GM19239 (cell line): ENCODE results near the gene KCTD4.
"Not testable (repeated sequence)": the region's sequence is repeated elsewhere in the genome, so short reads cannot be mapped to it uniquely, and the experiment has no call there.

Experiments
- DNase-seq: peaks from one replicate; pipeline ENCODE4 v3.0.0; 2011; ENCODE audit warnings: low spot score; ENCODE audit not compliant: insufficient read length
- FAIRE-seq: peaks from 2 replicates; lab custom pipeline; 2011; peaks lifted over from hg19 to GRCh38; lab: Jason Lieb, UNC

Gene KCTD4

GRCh38 chr13:45200701-45201232, at the start of gene KCTD4:
Gene KCTD4 (minus strand): TSS chr13:45201045. CDS start chr13:45194567, 6,478 bp downstream.
- DNase-seq, result no peak

GRCh38 chr13:45249662-45250061, 48.8 kb upstream of the KCTD4 start:
- no peak for DNase-seq
- FAIRE-seq, result no peak

More at GRCh38 chr13:45200701-45201232, at the start of gene KCTD4:
- FAIRE-seq, result no peak

- not testable (repeated sequence) for FAIRE-seq, DNase-seq
Measured at GRCh38 chr13:45244736-45245135, 43.9 kb upstream of the KCTD4 start.

GRCh38 chr13:45243077-45243476, 42.2 kb upstream of the KCTD4 start:
- FAIRE-seq (no peak), DNase-seq (no peak)

GRCh38 chr13:45242524-45242923, 41.7 kb upstream of the KCTD4 start:
- no peak for FAIRE-seq
- no peak for DNase-seq

GRCh38 chr13:45242070-45242469, 41.2 kb upstream of the KCTD4 start:
- DNase-seq (no peak), FAIRE-seq (no peak)

GRCh38 chr13:45240143-45240542, 39.3 kb upstream of the KCTD4 start:
- DNase-seq (no peak), FAIRE-seq (no peak)

- DNase-seq (no peak), FAIRE-seq (no peak)
Measured at GRCh38 chr13:45238945-45239795, 38.3 kb upstream of the KCTD4 start.

GRCh38 chr13:45232591-45232990, 31.7 kb upstream of the KCTD4 start:
- FAIRE-seq (no peak), DNase-seq (no peak)

GRCh38 chr13:45231722-45232121, 30.9 kb upstream of the KCTD4 start:
- no peak for DNase-seq
- peak; percentile 39 for FAIRE-seq

GRCh38 chr13:45231305-45231704, 30.5 kb upstream of the KCTD4 start:
- FAIRE-seq, result no peak
- DNase-seq, result no peak

- DNase-seq (no peak), FAIRE-seq (no peak)
Measured at GRCh38 chr13:45229172-45229571, 28.3 kb upstream of the KCTD4 start.

- no peak for FAIRE-seq
- no peak for DNase-seq
Measured at GRCh38 chr13:45228002-45228401, 27.2 kb upstream of the KCTD4 start.

GRCh38 chr13:45226024-45226423, 25.2 kb upstream of the KCTD4 start:
- no peak for FAIRE-seq
- DNase-seq, result no peak

- FAIRE-seq, result no peak
- no peak for DNase-seq
Measured at GRCh38 chr13:45225370-45225769, 24.5 kb upstream of the KCTD4 start.

GRCh38 chr13:45224176-45224575, 23.3 kb upstream of the KCTD4 start:
- DNase-seq (no peak), FAIRE-seq (no peak)

GRCh38 chr13:45222919-45223318, 22.1 kb upstream of the KCTD4 start:
- DNase-seq, result no peak
- FAIRE-seq, result no peak

- FAIRE-seq, result peak; percentile 68
- no peak for DNase-seq
Measured at GRCh38 chr13:45222516-45222915, 21.7 kb upstream of the KCTD4 start.

- FAIRE-seq, result no peak
- no peak for DNase-seq
Measured at GRCh38 chr13:45220403-45220802, 19.6 kb upstream of the KCTD4 start.

GRCh38 chr13:45219938-45220375, 19.1 kb upstream of the KCTD4 start:
- FAIRE-seq, result no peak
- no peak for DNase-seq

- DNase-seq, result no peak
- FAIRE-seq, result no peak
Measured at GRCh38 chr13:45219123-45219891, 18.5 kb upstream of the KCTD4 start.
